IPS-11a (cell line): Measurements from ENCODE around the gene WDR59.
"Not testable (repeated sequence)": the region's sequence is repeated elsewhere in the genome, so short reads cannot be mapped to it uniquely, and the experiment has no call there.

ENCODE experiments used
- H3K4me3 ChIP-seq: one replicate; pipeline ENCODE4 v1.5.1; 2013; ENCODE audit warnings: low read depth, low read length, control low read depth

The WDR59 gene

DNA sequence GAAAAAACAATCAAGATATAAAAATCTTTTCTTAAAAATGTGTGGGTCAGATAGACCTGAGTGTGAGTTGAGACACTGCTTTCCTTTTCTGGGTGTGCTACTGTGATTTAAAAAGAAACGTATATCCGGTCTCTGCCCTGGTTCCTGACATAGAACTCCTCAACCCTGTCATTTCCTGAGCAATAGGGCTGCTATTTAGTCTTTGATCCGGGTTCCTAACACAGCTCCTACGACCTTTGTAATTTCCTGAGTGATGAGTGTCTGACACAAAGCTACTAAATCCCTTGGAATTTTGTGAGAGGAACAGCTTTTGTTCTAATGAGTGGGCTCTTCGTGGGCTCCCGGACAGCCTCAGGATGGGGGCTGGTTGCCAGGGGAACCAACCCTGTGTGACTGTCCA lies 116.4 kb downstream of the WDR59 start:
- no peak overlapping the region for H3K4me3 ChIP-seq

DNA sequence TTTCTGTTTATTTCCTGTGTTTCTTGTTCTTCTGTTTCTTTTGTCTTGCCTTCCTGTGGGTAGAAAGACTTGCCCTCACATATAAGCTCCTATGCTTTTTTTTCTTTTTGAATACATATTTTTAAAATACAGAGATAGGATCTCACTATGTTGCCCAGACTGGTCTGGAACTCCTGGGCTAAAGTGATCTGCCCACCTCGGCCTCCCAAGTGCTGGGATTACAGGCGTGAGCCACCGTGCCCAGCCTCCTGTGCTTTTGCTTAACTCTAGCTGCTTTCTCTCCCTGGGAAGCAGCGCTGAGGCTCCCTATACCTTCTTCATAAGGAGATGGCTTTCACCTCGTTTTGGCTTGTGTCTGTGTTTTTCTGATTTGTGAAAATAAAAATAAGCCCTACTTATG lies 116.9 kb downstream of the WDR59 start:
- no peak overlapping the region for H3K4me3 ChIP-seq

GRCh38 chr16:74867281-74867849 lies 117.6 kb downstream of the WDR59 start:
- H3K4me3 ChIP-seq, result no peak overlapping the region

DNA sequence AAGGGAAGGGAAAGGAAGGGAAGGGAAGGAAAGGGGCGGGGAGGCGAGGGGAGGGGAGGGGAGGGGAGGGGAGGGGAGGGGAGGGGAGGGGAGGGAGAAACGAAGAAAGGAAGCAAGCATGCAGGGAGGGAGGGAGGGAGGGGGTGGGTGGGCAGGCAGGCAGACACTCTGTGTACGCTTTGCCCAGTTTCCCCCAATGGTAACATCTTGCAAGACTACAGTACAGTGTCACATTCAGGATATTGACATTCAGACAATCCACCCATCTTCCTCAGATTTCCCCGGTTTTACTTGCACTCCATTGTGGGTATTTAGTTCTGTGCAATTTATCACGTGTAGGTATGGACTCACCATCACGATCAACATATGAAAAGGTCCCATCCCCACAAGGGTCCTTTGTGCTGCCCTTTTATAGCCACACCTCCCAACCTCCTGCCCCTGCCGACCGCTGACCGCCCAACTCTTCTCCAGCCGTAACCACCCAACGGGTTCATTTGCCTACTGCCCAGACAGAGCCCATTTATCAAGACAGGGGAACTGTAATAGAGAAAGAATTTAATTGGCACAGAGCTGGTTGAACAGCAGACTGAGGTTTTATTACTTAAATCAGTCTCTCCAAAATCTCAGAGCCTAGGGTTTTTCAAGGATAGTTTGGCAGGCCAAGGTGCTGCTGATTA lies 118.9 kb downstream of the WDR59 start:
- no peak overlapping the region for H3K4me3 ChIP-seq

DNA sequence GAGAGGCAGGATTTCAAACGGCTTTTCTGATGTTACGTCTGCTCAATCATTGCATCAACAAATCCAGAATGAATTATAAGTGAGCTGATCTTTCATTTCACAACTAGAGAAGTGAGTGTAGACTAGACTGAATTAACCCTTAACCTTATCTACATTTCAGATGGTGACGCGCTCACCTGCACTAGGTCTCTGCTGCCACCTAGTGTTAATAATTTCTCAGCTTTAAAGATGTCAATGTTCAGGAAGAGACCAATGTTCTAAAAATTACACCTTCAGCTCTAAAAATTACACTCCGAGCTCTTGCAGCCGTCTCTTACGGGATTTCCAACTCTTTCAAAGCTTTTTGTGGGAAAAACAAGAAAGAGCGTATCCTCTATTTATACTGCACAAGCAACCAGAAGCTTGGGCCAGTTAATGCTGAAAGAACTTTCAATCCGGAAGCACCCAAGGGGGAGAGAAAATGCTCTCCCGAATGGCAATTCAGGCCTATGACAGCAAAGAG lies 122.1 kb downstream of the WDR59 start:
- H3K4me3 ChIP-seq, result no peak overlapping the region

DNA sequence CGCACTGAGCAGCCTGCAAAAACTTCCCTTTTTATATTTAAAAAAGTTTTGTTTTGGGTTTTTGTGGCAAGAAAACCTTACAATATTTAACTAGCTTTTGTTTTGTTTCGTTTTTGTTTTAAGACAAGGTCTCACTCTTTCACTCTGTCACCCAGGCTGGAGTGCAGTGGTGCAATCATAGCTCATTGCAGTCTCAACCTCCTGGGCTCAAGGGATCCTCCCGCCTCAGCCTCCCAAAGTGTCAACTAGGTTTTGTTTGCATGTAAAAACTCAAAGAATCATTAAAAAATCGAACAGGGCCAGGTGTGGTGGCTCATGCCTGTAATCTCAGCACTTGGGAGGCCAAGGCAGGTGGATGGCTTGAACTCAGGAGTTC lies 132.4 kb downstream of the WDR59 start:
- H3K4me3 ChIP-seq, result no peak overlapping the region

GRCh38 chr16:74850027-74850426 lies 134.9 kb downstream of the WDR59 start:
- no peak overlapping the region for H3K4me3 ChIP-seq

- no peak overlapping the region for H3K4me3 ChIP-seq
Measured at GRCh38 chr16:74847202-74847601, 137.7 kb downstream of the WDR59 start.

GRCh38 chr16:74846714-74847113 lies 138.2 kb downstream of the WDR59 start:
- H3K4me3 ChIP-seq, result no peak overlapping the region

DNA sequence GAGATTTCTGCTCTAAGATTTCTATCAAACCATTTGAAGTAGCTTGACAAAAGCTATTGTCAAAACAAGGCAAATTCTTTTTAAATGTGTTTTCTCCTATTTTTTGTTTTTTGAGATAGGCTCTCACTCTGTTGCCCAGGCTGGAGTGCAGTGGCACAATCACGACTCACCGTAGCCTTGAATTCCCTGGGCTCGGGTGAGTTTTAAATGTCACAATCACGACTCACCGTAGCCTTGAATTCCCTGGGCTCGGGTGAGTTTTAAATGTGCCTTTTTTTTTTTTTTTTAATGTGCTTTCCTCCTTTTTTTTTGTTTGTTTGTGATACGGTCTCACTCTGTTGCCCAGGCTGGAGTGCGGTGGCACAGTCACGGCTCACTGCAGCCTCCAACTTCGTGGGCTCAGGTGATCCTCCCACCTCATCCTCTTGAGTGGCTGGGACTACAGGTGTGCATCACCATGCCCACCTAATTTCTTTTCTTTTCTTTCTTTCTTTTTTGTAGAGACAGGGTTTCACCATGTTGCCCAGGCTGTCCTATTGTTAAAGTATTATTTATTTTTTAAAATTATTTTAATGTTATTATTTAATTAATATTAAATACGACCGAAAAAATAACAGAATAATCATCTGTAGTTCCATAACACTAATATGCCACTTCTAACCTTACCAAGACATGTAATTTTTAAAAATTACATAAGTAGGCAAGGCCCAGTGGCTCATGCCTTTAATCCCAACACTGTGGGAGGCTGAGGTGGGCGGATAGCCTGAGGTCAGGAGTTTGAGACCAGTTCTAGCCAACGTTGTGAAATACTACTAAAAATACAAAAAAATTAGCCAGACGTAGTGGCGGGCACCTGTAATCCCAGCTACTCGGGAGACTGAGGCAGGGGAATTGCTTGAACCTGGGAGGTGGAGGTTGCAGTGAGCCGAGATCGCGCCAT lies 140.6 kb downstream of the WDR59 start:
- no peak overlapping the region for H3K4me3 ChIP-seq

DNA sequence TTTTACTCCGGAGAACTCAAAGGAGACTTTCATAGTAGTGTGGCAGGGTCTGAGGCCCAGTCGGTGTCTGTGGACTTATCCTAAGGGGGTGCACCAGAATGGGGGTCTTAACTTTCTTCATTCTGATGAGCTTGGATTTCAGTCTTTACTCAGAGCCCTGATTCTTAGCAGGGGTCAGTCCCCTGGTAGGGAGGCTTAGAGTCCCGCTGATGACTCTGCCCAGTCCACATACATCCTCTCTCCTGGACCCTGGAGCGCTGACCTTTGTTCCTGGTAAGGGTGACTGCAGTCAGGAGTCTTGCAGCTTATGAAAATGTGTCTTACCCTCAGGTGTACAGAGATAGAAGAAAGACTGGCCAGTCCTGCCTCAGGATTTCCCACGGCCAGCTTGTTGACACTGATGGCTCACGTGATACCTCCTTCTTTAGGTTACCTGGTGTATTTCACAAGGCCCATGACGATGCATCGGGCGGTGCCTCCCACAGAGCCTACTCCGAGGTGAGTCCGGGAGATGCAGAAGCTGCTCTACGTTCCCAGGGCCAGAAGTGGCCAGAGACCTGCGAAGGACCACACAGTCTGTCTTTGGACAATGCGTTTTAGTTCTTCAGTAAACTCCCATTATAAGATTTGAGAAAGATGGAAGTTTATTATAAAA lies 141.4 kb downstream of the WDR59 start:
- not testable (repeated sequence) for H3K4me3 ChIP-seq

DNA sequence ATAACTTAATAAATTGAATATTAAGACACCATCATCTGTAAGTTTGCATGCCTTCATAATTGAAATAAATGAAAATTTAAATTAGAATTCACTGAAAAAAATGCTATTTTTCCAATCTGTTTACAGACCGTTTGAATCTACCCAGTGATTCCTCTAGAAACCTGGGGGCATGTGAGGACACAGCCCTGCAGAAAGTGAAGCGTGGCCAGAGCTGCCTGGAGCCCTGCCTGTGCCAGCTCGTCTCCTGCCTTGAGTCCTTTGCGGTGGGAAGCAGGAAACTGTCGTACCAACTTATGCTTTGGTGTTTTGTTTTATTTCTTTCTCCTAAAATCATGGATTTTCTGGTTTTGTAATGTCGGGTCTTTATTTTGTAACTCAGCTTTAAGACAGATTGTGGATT lies 142.5 kb downstream of the WDR59 start:
- H3K4me3 ChIP-seq, result no peak overlapping the region

DNA sequence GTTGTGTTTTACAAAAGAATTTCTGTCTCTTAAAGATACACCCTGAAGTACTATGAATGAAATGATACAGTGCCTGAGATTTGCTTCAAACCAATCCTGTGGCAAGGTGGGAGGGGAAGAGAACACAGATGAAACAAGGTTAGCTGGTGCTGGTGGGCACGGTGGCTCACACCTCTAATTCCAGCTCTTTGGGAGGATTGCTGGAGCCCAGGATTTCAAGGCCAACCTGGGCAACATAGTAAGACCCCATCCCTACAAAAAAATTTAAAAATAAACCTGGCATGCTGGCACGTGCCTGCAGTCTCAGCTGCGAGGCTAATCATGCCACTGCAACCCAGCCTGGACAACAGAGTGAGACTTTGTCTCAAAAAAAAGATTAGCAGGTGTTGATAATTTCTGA lies 143.0 kb downstream of the WDR59 start:
- no peak overlapping the region for H3K4me3 ChIP-seq

DNA sequence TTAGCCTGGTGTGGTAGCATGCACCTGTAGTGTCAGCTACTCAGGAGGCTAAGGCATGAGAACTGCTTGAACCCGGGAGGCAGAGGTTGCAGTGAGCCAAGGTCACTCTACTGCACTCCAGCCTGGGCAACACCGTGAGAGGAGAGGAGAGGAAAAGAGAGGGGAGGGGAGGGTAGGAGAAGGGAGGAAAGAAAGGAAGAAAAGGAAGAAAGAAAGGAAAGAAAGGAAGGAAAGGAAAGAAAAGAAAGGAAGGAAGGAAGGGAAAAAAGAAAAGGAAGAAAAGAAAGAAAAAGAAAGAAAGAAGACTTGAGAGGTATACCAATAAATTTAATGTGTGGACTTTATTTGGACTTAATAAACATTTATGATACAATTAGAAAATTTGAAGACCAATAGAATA lies 143.5 kb downstream of the WDR59 start:
- no peak overlapping the region for H3K4me3 ChIP-seq

DNA sequence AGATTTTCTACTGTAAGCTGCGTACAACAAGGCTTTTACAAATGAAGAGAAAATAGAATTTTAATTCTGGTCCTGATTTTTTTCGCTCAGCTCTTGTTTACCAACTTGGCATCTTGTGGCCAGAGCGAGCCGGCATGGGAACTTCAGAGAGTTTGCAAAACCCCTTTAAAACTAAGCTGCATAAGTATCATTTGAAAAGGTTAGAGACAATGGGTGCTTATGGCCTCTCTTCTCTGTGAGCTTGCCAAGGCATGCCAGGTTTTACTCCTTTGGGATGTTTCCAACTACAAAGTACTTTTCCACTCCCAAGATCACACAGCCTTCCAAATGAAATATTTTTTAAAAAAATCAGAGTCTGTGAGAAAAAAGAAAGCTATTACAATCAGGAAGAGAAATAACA lies 147.9 kb downstream of the WDR59 start:
- no peak overlapping the region for H3K4me3 ChIP-seq

DNA sequence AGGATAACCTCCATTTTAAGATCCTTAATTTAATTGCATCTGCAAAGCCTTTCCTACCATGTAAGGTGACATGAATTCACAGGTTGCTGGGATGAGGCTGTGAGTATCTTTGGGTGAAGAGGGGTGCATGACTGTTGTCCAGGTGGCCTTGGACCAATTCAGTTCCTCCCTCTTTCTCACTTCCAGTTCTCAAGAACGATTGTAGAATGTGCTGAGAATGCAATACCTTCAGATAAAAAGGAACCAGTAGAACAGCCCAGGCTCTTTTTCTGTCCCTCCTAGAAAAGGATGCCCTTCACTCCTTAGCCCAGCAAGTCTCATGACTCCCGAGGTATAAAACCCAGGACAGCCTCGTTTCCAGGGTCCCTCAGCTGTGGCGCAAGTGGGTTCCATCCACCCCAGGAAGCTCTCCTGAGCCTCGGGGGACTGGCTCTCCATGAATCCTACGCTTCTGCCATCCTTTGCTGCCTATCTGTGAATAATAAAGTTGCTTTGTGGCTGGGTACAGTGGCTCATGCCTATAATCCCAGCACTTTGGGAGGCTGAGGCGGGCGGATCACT lies 148.7 kb downstream of the WDR59 start:
- no peak overlapping the region for H3K4me3 ChIP-seq

- no peak overlapping the region for H3K4me3 ChIP-seq
Measured at GRCh38 chr16:74832228-74832627, 152.7 kb downstream of the WDR59 start.

DNA sequence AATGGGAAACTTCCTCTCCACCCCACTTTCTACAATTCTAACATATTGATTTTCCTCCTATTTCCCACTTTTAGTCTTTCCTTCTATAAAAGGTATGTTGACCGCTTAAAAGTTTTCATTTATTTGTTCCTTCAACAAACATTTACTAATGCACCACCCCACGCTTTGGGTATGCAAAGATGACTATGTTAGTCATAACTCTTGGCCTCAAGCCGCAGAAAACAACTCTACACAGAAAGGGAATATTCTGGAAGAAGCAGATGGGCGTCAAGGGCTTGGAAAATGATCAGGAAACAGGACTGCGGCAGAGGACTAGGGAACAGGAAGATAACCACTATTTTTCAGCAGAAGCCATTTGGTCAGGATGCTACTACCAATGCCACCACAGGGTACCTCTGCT lies 153.5 kb downstream of the WDR59 start:
- no peak overlapping the region for H3K4me3 ChIP-seq

DNA sequence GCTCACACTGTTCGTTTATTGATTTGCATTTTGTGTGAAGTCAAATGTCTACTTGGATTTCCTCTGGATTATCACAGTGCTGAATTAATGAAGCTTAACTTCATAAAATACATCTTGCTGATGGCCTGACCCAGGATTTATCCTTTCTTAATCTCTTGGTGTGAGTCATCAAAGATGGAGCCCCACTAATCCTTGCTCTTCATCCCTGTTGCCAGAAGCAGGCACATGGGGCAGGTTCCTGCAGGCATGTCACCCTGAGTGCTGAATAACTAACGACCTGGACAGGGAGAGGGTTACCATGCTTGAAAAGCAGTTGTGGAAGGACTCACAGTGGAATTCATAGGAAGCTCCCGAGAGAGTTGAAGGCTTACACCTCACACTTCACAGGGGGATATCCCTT lies 154.3 kb downstream of the WDR59 start:
- no peak overlapping the region for H3K4me3 ChIP-seq

DNA sequence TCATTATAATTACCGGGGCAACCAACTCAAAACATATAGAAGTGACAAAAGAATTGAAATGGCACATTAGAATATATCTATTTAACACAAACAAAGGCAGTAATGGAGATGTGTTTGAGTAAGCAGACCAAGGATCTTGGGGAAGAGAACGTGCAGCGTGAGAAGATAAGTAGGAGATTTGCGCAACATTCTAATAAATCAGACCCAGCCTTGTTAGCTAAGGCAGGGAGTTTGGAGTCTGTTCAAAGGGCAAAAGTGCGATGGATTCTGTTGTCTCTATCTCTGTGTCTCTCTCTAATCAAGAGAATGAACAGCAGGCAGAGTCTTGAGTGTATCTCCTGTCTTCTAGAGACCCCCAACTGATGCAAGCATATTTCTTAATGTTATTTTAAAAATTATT lies 155.3 kb downstream of the WDR59 start:
- no peak overlapping the region for H3K4me3 ChIP-seq

GRCh38 chr16:74825941-74826340 lies 159.0 kb downstream of the WDR59 start:
- no peak overlapping the region for H3K4me3 ChIP-seq
